GM23248 (cell line): Measurements from ENCODE around the gene CRYBG2. TPM values are rescaled to one million over a fixed set of nuclear protein-coding genes. Genes with fewer than 3 reads are reported as not detected.

Experiments used
- DNase-seq: peaks from one replicate; pipeline ENCODE4 v3.0.0-alpha.2; 2015
- H2AFZ ChIP-seq: fragments of 200-600 bp; sonication (generic); 2 replicates; pipeline ENCODE4 v1.6.1; 2016; ENCODE audit warnings: antibody characterized with exemption
- H3F3A ChIP-seq: fragments of 200-600 bp; sonication (generic); 2 replicates; pipeline ENCODE4 v1.6.1; 2016; ENCODE audit warnings: mild to moderate bottlenecking, antibody characterized with exemption, mixed run types; ENCODE audit not compliant: insufficient read depth
- H3K27ac ChIP-seq: fragments of 200-600 bp; sonication (generic); 2 replicates; pipeline ENCODE4 v1.5.1; 2016; ENCODE audit warnings: mild to moderate bottlenecking
- H3K27me3 ChIP-seq: fragments of 200-600 bp; sonication (generic); replicated peaks from 2 replicates; pipeline ENCODE4 v1.6.1; 2016; ENCODE audit warnings: mild to moderate bottlenecking; ENCODE audit not compliant: insufficient read depth
- H3K36me3 ChIP-seq: fragments of 200-600 bp; sonication (generic); 2 replicates; pipeline ENCODE4 v1.6.1; 2016; ENCODE audit warnings: low read depth, mild to moderate bottlenecking
- H3K4me1 ChIP-seq: fragments of 200-600 bp; sonication (generic); 2 replicates; pipeline ENCODE4 v1.6.1; 2016; ENCODE audit warnings: mild to moderate bottlenecking; ENCODE audit not compliant: insufficient read depth
- H3K4me2 ChIP-seq: fragments of 200-600 bp; sonication (generic); one replicate; pipeline ENCODE4 v1.6.1; 2016; ENCODE audit warnings: mild to moderate bottlenecking; ENCODE audit not compliant: unreplicated experiment
- H3K4me3 ChIP-seq: fragments of 200-600 bp; sonication (generic); 2 replicates; pipeline ENCODE4 v1.5.1; 2016; ENCODE audit warnings: mild to moderate bottlenecking
- H3K79me2 ChIP-seq: fragments of 200-600 bp; sonication (generic); 2 replicates; pipeline ENCODE4 v1.6.1; 2016; ENCODE audit warnings: mild to moderate bottlenecking; ENCODE audit not compliant: insufficient read depth
- H3K9ac ChIP-seq: fragments of 200-600 bp; sonication (generic); 2 replicates; pipeline ENCODE4 v1.6.1; 2016; ENCODE audit warnings: mild to moderate bottlenecking
- H3K9me2 ChIP-seq: fragments of 200-600 bp; sonication (generic); 2 replicates; pipeline ENCODE4 v1.6.1; 2016; ENCODE audit warnings: mixed run types, mild to moderate bottlenecking, moderate library complexity; ENCODE audit not compliant: insufficient read depth
- H3K9me3 ChIP-seq: fragments of 200-600 bp; sonication (generic); one replicate; pipeline ENCODE4 v1.6.1; 2017; ENCODE audit warnings: low read depth
- H4K20me1 ChIP-seq: fragments of 200-600 bp; sonication (generic); 2 replicates; pipeline ENCODE4 v1.6.0; 2016; ENCODE audit not compliant: insufficient read depth
- EZH2 ChIP-seq: fragments of 200-600 bp; sonication (generic); IDR thresholded peaks from 2 replicates; pipeline ENCODE4 v1.6.1; 2018; ENCODE audit warnings: antibody characterized with exemption, mild to moderate bottlenecking; ENCODE audit not compliant: insufficient read depth, poor library complexity, severe bottlenecking
- EZH2phosphoT487 ChIP-seq: fragments of 200-600 bp; sonication (generic); IDR thresholded peaks from 2 replicates; pipeline ENCODE4 v1.6.1; 2018; ENCODE audit warnings: antibody characterized with exemption, moderate library complexity, mild to moderate bottlenecking, low read depth; ENCODE audit not compliant: insufficient read depth
- WGBS, 2 experiments: methylation state at CpG; one replicate each; pipeline ENCODE4 v1.1.6; 2015 to 2017; ENCODE audit warnings: low lambda C conversion rate in 2 of 2, low coverage in 1 of 2; ENCODE audit errors: missing lambda C conversion rate in 2 of 2; 5-methylcytosine and 5-hydroxymethylcytosine counted together
- in situ Hi-C: fragments of 300-500 bp; cut with MboI; formaldehyde crosslinking; loops from 2 replicates; pipeline ENCODE4 v1.15.0; 2020
- polyA plus RNA-seq: library from polyadenylated mRNA; unstranded; fragments of >200 nt; fragmentation: Nextera tagmentation; extraction: Ambion mirVana; gene quantifications from 2 replicates; pipeline ENCODE4 v1.2.1, GENCODE V29; 2016
- total RNA-seq: library from RNA; depleted of rRNA; stranded (reverse); fragments of >200 nt; shearing (Covaris generic); gene quantifications from 2 replicates; pipeline ENCODE4 v1.2.3, GENCODE V29; 2014

The CRYBG2 gene
- total and polyA plus RNA-seq, 2 experiments from 2014 or later, result not detected

DNA sequence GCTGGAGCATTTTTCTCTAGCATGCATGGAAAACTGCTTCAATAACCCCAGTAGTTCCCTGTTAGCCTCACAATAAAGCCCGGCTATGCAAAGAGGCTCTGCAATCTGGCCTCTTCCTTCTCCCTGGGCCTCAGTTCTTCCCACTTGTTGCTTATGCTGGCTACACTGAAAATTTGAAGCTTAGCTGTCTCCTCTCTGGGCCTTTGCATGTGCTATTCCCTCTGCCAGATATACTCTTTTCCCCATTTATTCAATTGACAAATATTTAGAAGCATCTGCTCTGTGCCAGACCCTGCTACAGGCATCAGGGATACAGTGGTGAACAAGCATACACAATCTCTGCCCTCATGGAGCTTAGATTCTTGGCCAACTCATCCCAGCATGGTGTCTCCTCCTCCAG is 15.3 kb downstream of the CRYBG2 start:
- no peak overlapping the region for H2AFZ ChIP-seq
- no peak overlapping the region for H3K9ac ChIP-seq
- no peak for DNase-seq
- no peak overlapping the region for H3K4me3 ChIP-seq
- H3F3A ChIP-seq, result no peaks in the 10 kb centered on the region
- H3K27ac ChIP-seq, result no peak overlapping the region
- 0 out of 2 replicates have a peak, but pooled peaks cover 4% of the 10 kb centered on the region for H3K4me1 ChIP-seq
- TF ChIP-seq EZH2phosphoT487, result no peak
- TF ChIP-seq EZH2, result no peak
- H3K36me3 ChIP-seq, result no peaks in the 10 kb centered on the region
- peaks cover 9% of the 10 kb centered on the region for H3K27me3 ChIP-seq
- no peak overlapping the region for H3K4me2 ChIP-seq
- no peaks in the 10 kb centered on the region for H3K9me2 ChIP-seq
- no peaks in the 10 kb centered on the region for H4K20me1 ChIP-seq
- no peaks in the 10 kb centered on the region for H3K79me2 ChIP-seq
- no peaks in the 10 kb centered on the region for H3K9me3 ChIP-seq
- in situ Hi-C loops, result no loop called here
- 83 to 100% methylated on average over 1 of the region's 1 CpG for WGBS, 2 experiments

DNA sequence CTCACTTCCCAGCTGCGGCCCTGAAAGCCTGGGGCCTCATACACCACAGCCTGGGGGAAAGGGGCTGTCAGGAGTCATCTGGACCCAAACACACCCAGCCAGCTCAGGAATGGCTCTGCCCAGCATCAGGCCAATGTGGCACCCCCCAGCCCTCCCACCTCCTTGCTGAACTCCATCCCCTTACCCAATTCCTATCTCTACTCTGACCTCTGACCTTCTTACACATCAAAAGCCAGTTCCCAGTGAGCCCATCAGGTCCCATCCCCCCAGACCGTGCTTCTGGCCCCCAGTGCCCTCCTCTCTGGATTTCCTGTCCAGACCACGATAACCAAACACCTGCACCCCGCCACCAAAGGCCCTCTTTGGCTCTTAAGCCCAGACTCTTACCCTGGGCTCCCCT is 16.3 kb downstream of the CRYBG2 start:
- Histone ChIP-seq H2AFZ (no peak overlapping the region), H3K9me2 (no peaks in the 10 kb centered on the region), H3K4me2 (no peak overlapping the region), H3F3A (no peaks in the 10 kb centered on the region), H3K9ac (no peak overlapping the region), H3K9me3 (no peaks in the 10 kb centered on the region), H3K4me3 (no peak overlapping the region), H3K27ac (no peak overlapping the region), H3K27me3 (peaks cover 9% of the 10 kb centered on the region), H3K4me1 (0 out of 2 replicates have a peak, but pooled peaks cover 4% of the 10 kb centered on the region), H3K36me3 (no peaks in the 10 kb centered on the region), H4K20me1 (no peaks in the 10 kb centered on the region), H3K79me2 (no peaks in the 10 kb centered on the region)
- WGBS, 2 experiments, result 71 to 75% methylated on average over 4 of the region's 4 CpGs
- no peak for TF ChIP-seq EZH2
- no peak for TF ChIP-seq EZH2phosphoT487
- in situ Hi-C loops, result no loop called here
- DNase-seq, result no peak

DNA sequence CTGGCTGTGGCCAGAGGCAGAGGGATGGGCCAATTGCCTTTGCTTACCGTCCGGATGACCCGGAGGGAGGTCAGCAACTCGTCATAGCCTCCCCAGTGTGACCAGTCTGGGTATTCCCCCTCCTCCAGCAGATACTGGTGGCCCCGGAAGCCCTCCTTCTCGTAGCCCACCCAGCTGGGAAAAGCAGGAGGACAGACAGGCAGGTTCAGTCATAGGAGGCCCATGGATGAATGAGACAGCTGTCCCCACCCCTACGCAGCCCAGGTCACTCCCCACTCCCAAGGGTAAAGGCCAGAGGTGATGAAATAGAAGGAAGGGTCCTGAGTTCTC is 16.8 kb downstream of the CRYBG2 start:
- no peaks in the 10 kb centered on the region for H3K9me2 ChIP-seq
- in situ Hi-C loops, result no loop called here
- peaks cover 9% of the 10 kb centered on the region for H3K27me3 ChIP-seq
- no peak overlapping the region for H2AFZ ChIP-seq
- H3F3A ChIP-seq, result no peaks in the 10 kb centered on the region
- H3K4me2 ChIP-seq, result no peak overlapping the region
- H3K27ac ChIP-seq, result no peak overlapping the region
- H3K9me3 ChIP-seq, result no peaks in the 10 kb centered on the region
- TF ChIP-seq EZH2, result no peak
- no peak for TF ChIP-seq EZH2phosphoT487
- H3K36me3 ChIP-seq, result no peaks in the 10 kb centered on the region
- H4K20me1 ChIP-seq, result no peaks in the 10 kb centered on the region
- WGBS, 2 experiments, result 80 to 83% methylated on average over 7 of the region's 7 CpGs
- H3K9ac ChIP-seq, result no peak overlapping the region
- DNase-seq, result no peak
- no peaks in the 10 kb centered on the region for H3K79me2 ChIP-seq
- 0 out of 2 replicates have a peak, but pooled peaks cover 4% of the 10 kb centered on the region for H3K4me1 ChIP-seq
- no peak overlapping the region for H3K4me3 ChIP-seq

DNA sequence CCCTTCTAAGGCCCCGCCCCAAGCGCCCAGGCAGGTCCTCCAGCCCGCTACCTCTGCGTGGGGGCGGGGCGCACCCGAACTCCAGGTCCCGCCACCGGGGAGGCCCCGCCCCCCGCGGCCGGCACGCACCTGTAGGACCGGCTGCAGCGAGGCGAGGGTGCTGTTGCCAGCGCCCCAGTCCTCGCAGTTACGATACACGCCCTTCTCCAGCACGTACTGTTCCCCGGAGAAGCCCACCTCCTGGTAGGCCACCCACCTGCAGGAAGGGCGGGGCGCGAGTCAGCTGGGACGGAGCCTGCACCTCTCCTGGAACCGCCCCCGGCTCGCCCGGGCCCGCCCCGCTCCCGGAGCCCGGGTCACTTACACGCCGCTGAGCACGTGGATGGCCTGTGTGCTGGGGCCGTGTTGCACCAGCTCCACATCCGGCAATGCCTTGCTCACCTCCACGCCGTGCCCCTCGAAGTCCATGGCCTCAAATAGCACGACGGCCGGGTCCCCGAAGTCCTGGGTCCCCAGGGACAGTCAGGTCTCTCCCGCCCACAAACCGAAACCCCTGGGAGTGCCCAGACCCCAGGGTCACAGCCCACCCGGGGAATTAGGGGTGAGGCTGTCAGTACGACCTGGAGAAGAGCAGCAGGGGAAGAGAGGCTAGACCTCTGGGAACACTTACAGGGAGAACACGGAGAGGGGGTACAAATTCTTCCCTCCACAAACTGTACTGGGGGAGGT is 17.3 kb downstream of the CRYBG2 start:
- Histone ChIP-seq H4K20me1 (no peaks in the 10 kb centered on the region), H3K9me2 (no peaks in the 10 kb centered on the region), H3K4me1 (0 out of 2 replicates have a peak, but pooled peaks cover 4% of the 10 kb centered on the region), H3K27ac (no peak overlapping the region), H3K9me3 (no peaks in the 10 kb centered on the region), H2AFZ (peak overlapping the region; percentile 70), H3K4me3 (peak overlapping the region; percentile 61), H3K79me2 (no peaks in the 10 kb centered on the region), H3K27me3 (peaks cover 9% of the 10 kb centered on the region), H3K9ac (no peak overlapping the region), H3F3A (no peaks in the 10 kb centered on the region), H3K36me3 (no peaks in the 10 kb centered on the region), H3K4me2 (peak overlapping the region; percentile 71)
- TF ChIP-seq EZH2phosphoT487, result no peak
- WGBS, 2 experiments, result 15 to 22% methylated on average over 31 to 43 of the region's 52 CpGs
- DNase-seq, result peak; percentile 45
- in situ Hi-C loops, result no loop called here
